Keratinocyte (primary cell): ENCODE data around the gene MBLAC1. TPM values are rescaled to one million over a fixed set of nuclear protein-coding genes. Genes with fewer than 3 reads are reported as not detected.
A peak's percentile ranks its signal among the peaks of the same experiment; 100 is the strongest.

Experiments
- DNase-seq: peaks from one replicate; pipeline ENCODE4 v3.0.0-alpha.2; 2011; ENCODE audit warnings: low read depth, missing footprints, low spot score
- FAIRE-seq: peaks from 2 replicates; lab custom pipeline; 2011; peaks lifted over from hg19 to GRCh38; lab: Jason Lieb, UNC
- H2AFZ ChIP-seq: 2 replicates; pipeline ENCODE4 v1.6.0; 2012; ENCODE audit warnings: low read length, control low read depth, inconsistent platforms; ENCODE audit not compliant: control insufficient read depth
- H3K27ac ChIP-seq: 2 replicates; pipeline ENCODE4 v1.5.1; 2011; ENCODE audit warnings: low read length; ENCODE audit not compliant: control insufficient read depth, insufficient read depth
- H3K27me3 ChIP-seq: 3 replicates; pipeline ENCODE4 v1.6.0; 2011; ENCODE audit warnings: low read length; ENCODE audit not compliant: control insufficient read depth, insufficient read depth; ENCODE audit errors: extremely low read depth
- H3K36me3 ChIP-seq, 2 experiments: 2 replicates in 1 of 2; 3 replicates in 1 of 2; pipeline ENCODE4 v1.5.1; 2011; ENCODE audit warnings: low read length in 2 of 2, mild to moderate bottlenecking in 1 of 2; ENCODE audit not compliant: control insufficient read depth in 2 of 2, insufficient read depth in 2 of 2; ENCODE audit errors: extremely low read depth in 1 of 2
- H3K4me1 ChIP-seq: 3 replicates; pipeline ENCODE4 v1.5.1; 2011; ENCODE audit warnings: low read length; ENCODE audit not compliant: control insufficient read depth, insufficient read depth; ENCODE audit errors: extremely low read depth
- H3K4me2 ChIP-seq: 3 replicates; pipeline ENCODE4 v1.6.0; 2011; ENCODE audit warnings: low read depth, low read length; ENCODE audit not compliant: control insufficient read depth, insufficient read depth; ENCODE audit errors: extremely low read depth
- H3K4me3 ChIP-seq, 3 experiments: fragments of 200-600 bp in 1 of 3; sonication (generic) in 1 of 3; 2 replicates in 2 of 3; 3 replicates in 1 of 3; pipeline ENCODE4 v1.5.1; 2011 to 2016; ENCODE audit warnings: low read length in 3 of 3, mild to moderate bottlenecking in 3 of 3, control low read depth in 2 of 3, inconsistent platforms in 1 of 3, low read depth in 1 of 3, mixed read lengths in 1 of 3, mixed run types in 1 of 3, moderate library complexity in 1 of 3; ENCODE audit not compliant: control insufficient read depth in 2 of 3, insufficient read depth in 2 of 3; ENCODE audit errors: extremely low read depth in 1 of 3
- H3K79me2 ChIP-seq: 2 replicates; pipeline ENCODE4 v1.6.0; 2012; ENCODE audit warnings: low read length; ENCODE audit not compliant: control insufficient read depth, insufficient read depth
- H3K9ac ChIP-seq: 3 replicates; pipeline ENCODE4 v1.6.0; 2011; ENCODE audit warnings: low read length; ENCODE audit not compliant: control insufficient read depth, insufficient read depth; ENCODE audit errors: extremely low read depth
- H3K9me1 ChIP-seq: 3 replicates; pipeline ENCODE4 v1.6.0; 2011; ENCODE audit warnings: low read length; ENCODE audit not compliant: control insufficient read depth, insufficient read depth; ENCODE audit errors: extremely low read depth
- H3K9me3 ChIP-seq: 2 replicates; pipeline ENCODE4 v1.5.1; 2012; ENCODE audit warnings: low read depth, low read length; ENCODE audit not compliant: control insufficient read depth
- H4K20me1 ChIP-seq: 3 replicates; pipeline ENCODE4 v1.6.0; 2011; ENCODE audit warnings: low read length; ENCODE audit not compliant: control insufficient read depth, insufficient read depth; ENCODE audit errors: extremely low read depth
- EZH2 ChIP-seq: IDR thresholded peaks from one replicate; pipeline ENCODE4 v1.6.1; 2012; ENCODE audit warnings: inconsistent platforms, mild to moderate bottlenecking, low read length, moderate library complexity
- dilution Hi-C: fragments of 300-500 bp; cut with MboI; formaldehyde crosslinking; loops from one replicate; pipeline ENCODE4 v1.7.0; 2020; ENCODE audit warnings: low sequenced_read_pairs; ENCODE audit not compliant: extremely low pct_ligation_motif_present
- polyA plus RNA-seq, 5 experiments: library from polyadenylated mRNA; depleted of rRNA in 3 of 5; stranded (reverse) in 3 of 5; stranded (forward) in 1 of 5; unstranded in 1 of 5; fragments of >200 nt; gene quantifications; 1 replicate in 1 of 5; 2 replicates in 3 of 5; 3 replicates in 1 of 5; pipeline versions ENCODE4 v1.2.1 to v1.2.3, GENCODE V29; 2011 to 2012; ENCODE audit warnings: missing spikeins in 2 of 5, low read depth in 1 of 5, low replicate concordance in 1 of 5
- TF ChIP-seq, protein P1 (sequence below), 3 experiments: IDR thresholded peaks in 1 of 3; conservative IDR thresholded peaks in 1 of 3; optimal IDR thresholded peaks in 1 of 3; 2 replicates in 2 of 3; 3 replicates in 1 of 3; pipeline versions ENCODE3 to v1.5.1; 2011; ENCODE audit warnings: low read length in 3 of 3, mild to moderate bottlenecking in 3 of 3, moderate library complexity in 2 of 3, control low read depth in 1 of 3, inconsistent platforms in 1 of 3; ENCODE audit not compliant: insufficient read depth in 2 of 3; ENCODE audit errors: extremely low read depth in 1 of 3

MBLAC1 gene
- polyA plus RNA-seq, 1 donor (not counting 4 experiments of a cell fraction or from before 2014, with no cell fraction given), result 0.21 TPM

DNA sequence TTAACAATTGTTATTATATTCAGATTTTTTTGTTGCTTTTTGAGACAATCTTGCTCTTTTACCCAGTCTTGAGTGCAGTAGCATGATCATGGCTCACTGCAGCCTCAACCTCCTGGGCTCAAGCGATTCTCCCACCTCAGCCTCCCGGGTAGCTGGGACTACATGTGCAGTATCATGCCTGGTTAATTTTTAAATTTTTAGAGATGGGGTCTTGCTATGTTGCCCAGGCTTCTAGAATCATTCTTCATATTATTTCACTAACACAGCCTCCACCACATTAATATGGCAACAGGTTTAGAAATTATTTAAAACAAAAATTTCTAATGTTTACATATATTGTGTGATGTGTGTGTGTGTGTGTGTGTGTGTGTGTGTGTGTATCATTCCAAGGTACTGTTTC is 20.5 kb downstream of the MBLAC1 start:
- Histone ChIP-seq H3K4me1 (peaks cover 18% of the 10 kb centered on the region), H3K27ac (no peak overlapping the region), H3K36me3 (no peaks in the 10 kb centered on the region), H3K27me3 (no peaks in the 10 kb centered on the region), H4K20me1 (no peaks in the 10 kb centered on the region), H2AFZ (no peak overlapping the region), H3K79me2 (peaks cover 15% of the 10 kb centered on the region), H3K9me1 (no peaks in the 10 kb centered on the region), H3K4me3 (no peak overlapping the region), H3K9me3 (no peaks in the 10 kb centered on the region), H3K4me2 (no peak overlapping the region), H3K9ac (no peak overlapping the region)
- DNase-seq (no peak), FAIRE-seq (no peak)
- TF ChIP-seq EZH2, result no peak
- TF ChIP-seq, protein P1, sequence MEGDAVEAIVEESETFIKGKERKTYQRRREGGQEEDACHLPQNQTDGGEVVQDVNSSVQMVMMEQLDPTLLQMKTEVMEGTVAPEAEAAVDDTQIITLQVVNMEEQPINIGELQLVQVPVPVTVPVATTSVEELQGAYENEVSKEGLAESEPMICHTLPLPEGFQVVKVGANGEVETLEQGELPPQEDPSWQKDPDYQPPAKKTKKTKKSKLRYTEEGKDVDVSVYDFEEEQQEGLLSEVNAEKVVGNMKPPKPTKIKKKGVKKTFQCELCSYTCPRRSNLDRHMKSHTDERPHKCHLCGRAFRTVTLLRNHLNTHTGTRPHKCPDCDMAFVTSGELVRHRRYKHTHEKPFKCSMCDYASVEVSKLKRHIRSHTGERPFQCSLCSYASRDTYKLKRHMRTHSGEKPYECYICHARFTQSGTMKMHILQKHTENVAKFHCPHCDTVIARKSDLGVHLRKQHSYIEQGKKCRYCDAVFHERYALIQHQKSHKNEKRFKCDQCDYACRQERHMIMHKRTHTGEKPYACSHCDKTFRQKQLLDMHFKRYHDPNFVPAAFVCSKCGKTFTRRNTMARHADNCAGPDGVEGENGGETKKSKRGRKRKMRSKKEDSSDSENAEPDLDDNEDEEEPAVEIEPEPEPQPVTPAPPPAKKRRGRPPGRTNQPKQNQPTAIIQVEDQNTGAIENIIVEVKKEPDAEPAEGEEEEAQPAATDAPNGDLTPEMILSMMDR (optimal IDR thresholded peaks at IDR 0.05 in 1 of 3, IDR thresholded peaks at IDR 0.05 in 1 of 3, conservative IDR thresholded peaks at IDR 0.05 in 1 of 3; ENCODE audit: extremely low read depth in 1 of 3, insufficient read depth in 2 of 3, low read length in 3 of 3), result no peak
- dilution Hi-C loops, result no loop called here

DNA sequence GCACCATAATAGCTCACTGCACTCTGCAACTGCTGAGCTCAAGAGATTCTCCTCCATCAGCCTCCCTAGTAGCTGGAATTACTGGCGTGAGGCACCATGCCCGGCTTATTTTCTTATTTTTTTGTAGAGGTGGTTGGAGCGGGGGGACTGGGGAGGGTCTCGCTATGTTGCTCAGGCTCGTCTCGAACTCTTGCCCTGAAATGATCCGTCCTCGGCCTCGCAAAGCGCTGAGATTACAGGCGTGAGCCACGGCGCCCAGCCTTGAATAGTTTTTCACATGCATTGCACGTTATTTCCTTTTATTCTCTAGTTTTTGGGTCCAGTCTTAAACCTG is 21.4 kb downstream of the MBLAC1 start:
- Histone ChIP-seq H4K20me1 (no peaks in the 10 kb centered on the region), H3K79me2 (peaks cover 15% of the 10 kb centered on the region), H2AFZ (peak overlapping the region; percentile 84), H3K4me3 (peak overlapping the region; percentile 26 to 75 (median 55)), H3K9ac (peak overlapping the region; percentile 78), H3K36me3 (no peaks in the 10 kb centered on the region), H3K9me3 (no peaks in the 10 kb centered on the region), H3K4me2 (peak overlapping the region; percentile 89), H3K9me1 (no peaks in the 10 kb centered on the region), H3K27me3 (no peaks in the 10 kb centered on the region), H3K4me1 (peaks cover 18% of the 10 kb centered on the region), H3K27ac (peak overlapping the region; percentile 63)
- FAIRE-seq, result no peak
- TF ChIP-seq EZH2, result no peak
- TF ChIP-seq, protein P1 (optimal IDR thresholded peaks at IDR 0.05 in 1 of 3, IDR thresholded peaks at IDR 0.05 in 1 of 3, conservative IDR thresholded peaks at IDR 0.05 in 1 of 3; ENCODE audit: extremely low read depth in 1 of 3, insufficient read depth in 2 of 3, low read length in 3 of 3), result no peak
- DNase-seq, result no peak
- dilution Hi-C loops, result no loop called here
